Tibial nerve (tissue), 3 donors: ENCODE results near the gene HMGCL.

Source experiments
- CTCF ChIP-seq, 5 experiments: fragments of 200-600 bp in 3 of 5; fragments of 450-650 bp in 2 of 5; sonication (generic) in 3 of 5; IDR thresholded peaks; one replicate each; pipeline ENCODE4 v1.5.1; 2016 to 2019; ENCODE audit warnings: antibody characterized with exemption in 5 of 5, mild to moderate bottlenecking in 3 of 5, moderate library complexity in 2 of 5
- POLR2A ChIP-seq, 2 donors: fragments of 450-650 bp; IDR thresholded peaks; one replicate each; pipeline ENCODE4 v1.6.1; 2017; ENCODE audit warnings: antibody characterized with exemption in 2 of 2, mild to moderate bottlenecking in 2 of 2, moderate library complexity in 2 of 2

DNA sequence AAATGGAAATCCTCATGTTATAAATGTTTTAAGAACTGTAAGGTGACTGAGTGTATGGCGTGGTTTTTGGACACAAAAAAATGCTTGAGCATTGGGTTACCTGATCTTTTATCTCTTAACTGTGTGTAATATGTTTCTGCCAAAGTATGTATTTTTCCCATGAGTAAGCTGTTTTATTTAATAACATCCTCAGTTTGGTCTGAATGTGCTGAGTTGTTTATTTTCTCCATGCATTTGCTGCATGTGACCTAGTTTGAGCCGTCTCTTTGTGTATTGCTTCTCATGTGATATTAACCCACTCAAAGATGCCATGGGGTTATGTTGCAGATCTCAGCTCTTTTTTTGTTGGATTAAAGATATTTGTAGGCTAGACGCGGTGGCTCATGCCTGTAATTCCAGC is 40.4 kb downstream of the HMGCL start:
- TF ChIP-seq CTCF (IDR thresholded peaks at IDR 0.05): no peak
- TF ChIP-seq POLR2A (IDR thresholded peaks at IDR 0.05): no peak
